GM21390 (cell line): ENCODE results near the gene RETN.

Source experiments
- ATAC-seq: cut with Tn5 transposase; IDR thresholded peaks from one replicate; pipeline ENCODE4 v1.9.1; 2021; ENCODE audit not compliant: unreplicated experiment

RETN gene

DNA sequence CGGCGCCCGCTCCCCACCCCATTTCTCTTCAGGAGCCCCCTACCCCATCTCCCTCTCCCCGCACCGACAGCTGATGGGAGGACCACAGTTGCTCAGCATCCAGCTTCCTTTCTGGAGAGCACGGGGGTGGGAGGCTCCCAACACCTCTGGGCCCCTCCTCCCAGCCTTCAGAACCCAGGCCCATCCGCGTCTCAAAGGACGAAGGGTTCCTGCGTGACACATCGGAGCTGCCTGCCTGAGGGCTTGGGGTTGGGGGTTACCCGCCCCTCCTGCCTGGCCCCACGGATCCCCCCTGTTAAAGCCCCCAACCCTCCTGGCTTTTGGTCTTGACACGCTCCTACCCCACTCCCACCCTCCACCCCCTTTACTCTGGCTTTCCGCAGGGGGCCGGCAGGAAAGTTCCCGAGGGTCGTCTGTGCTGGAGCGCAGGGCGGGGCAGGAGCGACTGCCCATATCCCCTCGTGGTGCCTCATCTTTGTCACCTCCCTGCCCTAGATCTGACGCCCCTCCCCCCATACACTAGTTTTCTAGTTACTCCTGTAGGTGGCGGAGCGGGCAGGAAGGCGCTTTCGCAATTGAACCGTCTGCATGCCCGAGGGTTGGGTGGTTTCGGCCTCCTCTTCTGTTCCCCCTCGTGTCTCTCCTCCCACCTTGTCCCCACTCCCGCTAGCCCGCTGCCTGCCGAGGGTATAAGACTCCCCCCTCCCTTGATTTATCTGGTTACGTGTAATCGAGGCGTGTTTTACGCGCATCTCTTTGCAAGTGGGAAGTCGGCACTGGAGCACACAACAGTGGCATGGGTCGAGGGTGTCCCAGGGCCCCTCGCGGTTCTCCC lies 12.7 kb downstream of the RETN start:
- ATAC-seq = no peak

DNA sequence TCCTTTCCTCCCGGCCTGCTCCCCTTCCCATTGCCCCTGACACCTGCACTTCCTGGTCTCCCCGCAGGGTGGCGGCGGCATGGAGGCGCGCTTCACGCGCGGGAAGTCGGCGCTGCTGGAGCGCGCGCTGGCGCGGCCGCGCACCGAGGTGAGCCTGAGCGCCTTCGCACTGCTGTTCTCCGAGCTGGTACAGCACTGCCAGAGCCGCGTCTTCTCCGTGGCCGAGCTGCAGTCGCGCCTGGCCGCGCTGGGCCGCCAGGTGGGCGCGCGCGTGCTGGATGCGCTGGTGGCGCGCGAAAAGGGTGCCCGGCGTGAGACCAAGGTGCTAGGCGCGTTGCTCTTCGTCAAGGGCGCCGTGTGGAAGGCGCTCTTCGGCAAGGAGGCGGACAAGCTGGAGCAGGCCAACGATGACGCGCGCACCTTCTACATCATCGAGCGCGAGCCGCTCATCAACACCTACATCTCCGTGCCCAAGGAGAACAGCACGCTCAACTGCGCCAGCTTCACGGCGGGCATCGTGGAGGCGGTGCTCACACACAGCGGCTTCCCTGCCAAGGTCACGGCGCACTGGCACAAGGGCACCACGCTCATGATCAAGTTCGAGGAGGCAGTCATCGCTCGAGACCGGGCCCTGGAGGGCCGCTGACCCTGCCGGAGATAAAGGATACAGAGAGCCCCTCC lies 13.5 kb downstream of the RETN start:
- no peak for ATAC-seq

DNA sequence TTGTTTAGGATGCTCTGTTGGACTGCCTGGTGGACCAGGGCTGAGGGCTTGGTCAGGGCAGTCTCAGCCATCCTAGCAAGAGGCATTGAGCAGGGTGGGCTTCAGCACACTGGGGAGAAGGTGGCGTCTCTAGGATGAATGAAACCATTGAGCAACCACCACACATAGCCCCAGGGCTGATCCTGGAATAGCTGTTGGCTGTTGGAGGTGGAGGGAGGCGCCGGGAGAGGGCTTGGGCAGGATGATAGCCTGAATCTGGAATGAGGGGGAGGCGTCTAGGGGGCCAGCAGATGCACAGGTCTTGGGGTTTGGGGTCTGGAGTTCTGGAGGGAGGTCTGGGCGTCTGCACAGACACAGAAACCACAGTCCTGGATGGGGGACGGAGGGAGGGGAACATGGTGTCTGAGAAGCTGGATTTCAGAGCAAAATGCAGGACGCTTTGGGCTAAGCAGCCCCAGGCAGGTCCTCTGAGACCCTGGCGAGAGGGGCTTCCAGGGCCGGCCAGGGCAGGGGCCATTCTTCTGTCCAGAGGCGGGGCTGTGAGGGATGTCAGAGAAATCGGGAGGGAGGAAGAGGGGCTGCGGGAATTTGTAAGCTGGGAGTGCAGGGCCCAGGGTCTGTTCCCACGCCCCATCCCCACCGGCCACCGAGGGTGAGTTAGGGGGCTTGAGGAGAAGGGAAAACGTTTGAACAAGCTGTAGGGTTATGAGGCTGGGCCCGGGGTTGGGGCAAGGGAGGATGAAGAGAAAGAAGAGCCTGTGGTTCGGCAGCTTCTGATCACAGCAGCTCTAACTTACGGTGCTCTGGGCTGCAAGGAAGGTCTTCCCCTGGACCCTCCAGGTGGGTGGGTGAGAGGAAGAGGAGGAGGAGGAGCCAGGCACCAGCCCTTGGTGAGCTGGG lies 16.9 kb downstream of the RETN start:
- ATAC-seq = no peak

DNA sequence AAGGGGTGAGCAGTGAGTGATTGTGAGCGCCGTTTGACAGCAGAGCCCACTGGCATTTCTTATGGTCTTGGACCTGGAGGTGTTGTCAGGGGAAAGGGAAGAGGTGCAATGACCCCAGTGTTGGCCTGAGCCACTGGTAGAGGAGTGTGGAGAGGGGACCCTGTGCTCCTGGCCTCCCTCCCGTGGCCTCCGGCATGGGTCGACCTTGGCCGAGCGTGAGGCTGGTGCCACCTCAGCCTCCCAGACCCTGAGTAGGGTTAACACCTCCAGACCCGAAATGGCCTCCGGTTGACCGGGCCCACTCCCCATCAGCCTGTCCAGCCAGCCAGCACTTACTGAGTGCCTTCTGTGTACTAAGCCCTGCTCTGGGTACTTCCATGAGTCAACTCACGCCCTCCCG lies 18.3 kb downstream of the RETN start:
- no peak for ATAC-seq

DNA sequence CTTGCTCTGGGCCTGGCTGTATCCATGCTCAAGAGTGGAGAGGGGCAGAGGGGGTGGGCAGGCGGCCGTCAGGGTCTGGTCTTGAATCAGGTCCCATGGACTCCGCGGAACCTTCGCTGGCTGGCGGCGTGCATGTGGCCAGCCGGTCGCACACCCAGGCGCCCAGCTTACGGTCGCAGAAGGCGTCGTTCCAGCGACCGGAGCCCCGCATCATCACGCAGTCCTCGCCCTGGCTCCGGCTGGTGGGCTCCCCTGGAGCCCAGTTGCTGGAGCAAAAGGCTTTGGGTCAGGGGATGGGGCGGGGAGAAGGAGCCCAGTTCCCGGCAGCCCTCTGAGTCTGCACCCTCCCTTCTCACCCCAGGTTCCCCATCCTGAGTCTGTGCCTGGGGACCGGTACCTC lies 20.3 kb downstream of the RETN start:
- ATAC-seq = no peak

DNA sequence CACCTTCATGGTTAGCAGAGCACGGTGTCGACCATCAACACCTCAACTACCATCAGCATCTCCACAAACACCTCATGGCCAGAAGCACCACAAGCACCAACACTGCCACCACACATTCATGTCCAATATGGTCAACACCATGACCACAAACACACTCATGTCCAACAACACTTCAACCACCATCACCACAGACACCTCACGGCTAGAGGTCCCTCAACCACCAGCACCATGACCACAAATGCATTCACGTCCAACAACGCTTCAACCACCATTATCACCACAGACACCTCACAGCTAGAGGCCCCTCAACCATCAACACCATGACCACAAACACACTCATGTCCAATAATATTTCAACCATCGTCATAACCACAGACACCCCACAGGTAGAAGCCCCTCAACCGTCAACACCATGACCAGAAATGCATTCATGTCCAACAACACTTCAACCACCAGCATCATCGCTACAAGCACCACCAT lies 22.0 kb downstream of the RETN start:
- no peak for ATAC-seq

DNA sequence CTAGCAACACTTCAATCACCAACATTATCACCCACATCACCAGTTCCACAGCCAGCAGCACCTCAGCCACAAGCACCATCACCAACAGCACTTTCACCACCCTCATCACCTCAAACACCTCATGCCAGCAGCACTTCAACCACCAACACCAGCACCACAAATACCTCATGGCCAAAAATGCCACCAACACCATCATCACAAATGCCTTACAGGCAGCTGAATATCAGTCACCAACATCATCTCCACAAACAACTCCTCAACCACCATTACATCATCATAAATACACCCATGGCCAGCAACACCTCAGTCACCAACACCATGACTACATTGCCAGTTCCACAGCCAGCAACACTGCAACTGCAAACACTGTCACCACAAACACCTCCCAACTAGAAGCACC lies 22.6 kb downstream of the RETN start:
- no peak for ATAC-seq

DNA sequence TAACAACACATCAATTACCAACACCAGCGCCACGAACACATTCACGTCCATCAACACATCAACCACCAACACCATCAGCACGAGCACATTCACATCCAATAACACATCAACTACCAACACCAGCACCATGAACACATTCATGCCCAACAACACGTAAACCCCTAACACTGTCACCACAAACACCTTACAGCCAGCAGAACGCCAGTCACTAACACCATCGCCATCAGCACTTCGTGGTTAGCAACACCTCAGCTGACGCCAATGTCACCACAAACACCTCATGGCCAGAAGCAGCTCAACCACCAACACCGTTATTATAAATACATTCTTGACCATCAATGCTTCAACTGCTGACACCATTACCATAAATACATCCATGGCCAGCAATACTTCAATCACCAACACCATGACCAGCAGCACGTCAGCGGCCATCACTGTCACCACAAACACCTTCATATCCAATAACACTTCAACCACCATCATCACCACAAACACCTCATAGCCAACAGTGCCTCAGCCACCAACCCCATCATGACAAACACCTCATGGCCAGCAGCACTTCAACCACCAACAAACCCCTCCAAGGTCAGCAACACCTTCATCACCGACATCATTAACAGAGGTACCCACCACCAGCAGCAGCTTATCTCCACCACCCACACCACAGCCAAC lies 23.7 kb downstream of the RETN start:
- no peak for ATAC-seq

DNA sequence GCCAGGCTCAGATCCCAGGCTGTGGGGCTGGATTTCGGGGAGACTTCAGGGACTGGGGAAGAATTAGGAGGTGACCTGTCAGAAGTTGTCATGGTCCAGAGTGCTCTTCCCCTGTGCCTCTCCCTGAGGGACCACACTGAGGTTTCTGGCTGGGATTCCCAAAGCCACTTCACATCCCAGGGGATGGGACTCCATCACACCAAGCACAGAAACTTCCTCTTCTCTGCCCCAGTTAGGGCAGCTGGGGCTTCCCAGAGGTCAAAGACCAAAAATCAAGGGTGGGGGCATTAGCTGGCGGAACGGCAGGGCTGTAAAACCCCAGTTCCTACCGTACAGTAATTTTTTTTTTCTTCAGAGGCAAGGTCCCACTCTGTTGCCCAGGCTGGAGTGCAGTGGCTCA lies 25.6 kb downstream of the RETN start:
- no peak for ATAC-seq

DNA sequence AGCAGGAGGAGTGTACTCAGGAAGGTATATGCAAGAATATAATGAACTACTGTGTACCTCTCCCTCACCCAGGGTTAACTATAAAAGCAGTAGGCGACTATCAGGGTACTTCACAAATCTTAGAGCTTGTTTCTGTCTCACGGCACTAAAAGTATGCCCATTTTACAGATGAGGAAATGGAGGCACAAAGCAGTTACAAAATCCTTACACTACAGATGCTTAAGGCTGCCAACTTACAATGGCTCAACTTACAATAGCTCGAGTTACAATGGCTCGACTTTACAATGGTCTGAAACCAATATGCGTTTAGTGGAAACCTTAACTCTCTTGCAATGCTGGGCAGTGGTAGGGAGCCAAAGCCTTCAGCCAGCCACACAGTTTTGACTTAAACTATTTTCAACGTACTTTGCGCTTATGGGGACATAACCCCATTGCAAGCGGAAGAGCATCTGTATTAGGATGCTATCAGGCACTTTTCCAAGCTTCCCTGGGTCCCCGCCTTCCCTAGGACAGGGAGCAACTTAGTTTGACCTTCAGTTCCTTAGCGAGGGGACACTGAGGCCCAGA lies 29.0 kb downstream of the RETN start:
- ATAC-seq = no peak

DNA sequence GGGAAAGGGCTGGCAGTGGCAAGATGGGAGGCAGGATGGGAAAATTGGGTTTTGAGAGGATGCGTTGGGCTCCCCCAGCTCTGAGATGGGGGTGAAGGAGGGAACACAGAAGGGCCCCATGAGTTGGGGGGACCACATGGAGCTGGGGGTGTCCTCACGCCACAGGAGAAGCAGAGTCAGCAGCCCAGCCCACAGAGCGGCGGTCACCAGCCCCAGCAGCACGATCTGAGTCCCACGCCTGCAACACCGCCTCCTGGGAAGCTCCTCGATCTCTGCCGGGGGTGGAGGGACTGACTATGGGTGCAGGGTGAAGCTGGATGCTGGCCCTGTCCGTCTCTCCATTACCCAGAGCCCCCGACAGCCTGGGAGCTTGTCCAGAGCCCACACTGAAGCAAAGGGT lies 29.7 kb downstream of the RETN start:
- ATAC-seq = no peak

DNA sequence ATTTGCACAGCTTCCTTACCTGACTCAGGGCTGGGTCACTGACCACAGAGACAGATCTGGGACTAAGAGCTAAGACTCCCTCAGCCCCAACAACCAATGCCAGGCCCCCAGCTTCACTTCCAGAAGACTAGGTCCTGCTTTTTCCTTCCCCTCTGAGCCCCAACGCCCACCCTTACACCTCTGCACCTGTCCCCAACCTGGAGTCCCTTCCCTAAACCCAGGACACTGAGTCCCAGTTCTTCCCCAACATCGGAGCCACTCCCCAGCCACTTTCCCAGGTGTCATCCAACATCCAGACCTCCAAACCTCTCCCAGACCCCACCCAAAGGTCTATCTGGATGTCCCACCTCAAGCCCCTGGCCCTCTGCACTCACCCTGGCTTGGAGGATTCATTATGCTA lies 30.2 kb downstream of the RETN start:
- ATAC-seq = no peak

DNA sequence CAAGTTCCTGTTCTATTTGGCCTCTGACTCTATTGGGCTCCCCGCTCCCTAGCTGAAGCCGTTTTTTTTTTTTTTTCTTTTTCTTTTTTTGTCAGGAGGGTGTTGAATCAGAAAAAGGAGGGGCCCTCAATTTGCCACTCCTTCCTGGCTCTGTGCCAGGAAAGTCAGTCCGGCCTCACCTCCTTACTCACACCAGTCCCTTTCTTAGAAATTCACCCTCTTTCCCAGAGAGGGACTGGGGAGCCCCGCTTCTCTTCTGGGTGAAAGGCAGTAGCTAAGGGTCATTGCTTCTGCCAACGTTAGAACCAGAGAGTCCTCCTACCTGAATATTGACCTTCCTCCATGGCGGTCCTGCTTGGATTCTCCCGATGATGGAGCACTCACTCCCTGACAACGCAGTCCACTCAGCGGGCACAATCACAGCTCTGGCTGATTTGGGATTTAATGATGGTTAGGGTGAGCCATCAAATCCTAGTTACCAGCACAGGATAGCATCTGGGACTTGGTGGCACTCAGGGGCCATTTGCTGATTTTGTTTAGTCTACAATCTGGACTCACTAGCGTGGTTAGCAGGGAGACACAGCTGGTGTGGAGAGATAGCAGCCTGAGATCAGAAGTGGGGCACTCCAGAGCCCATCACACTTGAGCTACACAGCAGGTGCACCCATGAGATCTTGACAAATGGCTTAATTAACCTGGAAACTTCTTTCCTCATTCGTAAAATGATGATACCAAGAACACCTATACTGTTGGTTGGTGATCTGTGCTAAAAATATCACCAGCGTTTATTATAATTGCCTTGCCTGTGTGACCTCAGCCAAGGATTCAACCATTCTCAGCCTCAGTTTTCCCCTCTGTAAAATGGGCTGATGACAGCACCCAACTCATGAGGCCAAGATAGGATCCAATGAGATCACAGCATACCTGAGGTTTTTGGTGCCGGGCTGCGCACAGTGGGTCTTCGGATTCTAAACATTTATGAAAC lies 30.9 kb downstream of the RETN start:
- no peak for ATAC-seq

DNA sequence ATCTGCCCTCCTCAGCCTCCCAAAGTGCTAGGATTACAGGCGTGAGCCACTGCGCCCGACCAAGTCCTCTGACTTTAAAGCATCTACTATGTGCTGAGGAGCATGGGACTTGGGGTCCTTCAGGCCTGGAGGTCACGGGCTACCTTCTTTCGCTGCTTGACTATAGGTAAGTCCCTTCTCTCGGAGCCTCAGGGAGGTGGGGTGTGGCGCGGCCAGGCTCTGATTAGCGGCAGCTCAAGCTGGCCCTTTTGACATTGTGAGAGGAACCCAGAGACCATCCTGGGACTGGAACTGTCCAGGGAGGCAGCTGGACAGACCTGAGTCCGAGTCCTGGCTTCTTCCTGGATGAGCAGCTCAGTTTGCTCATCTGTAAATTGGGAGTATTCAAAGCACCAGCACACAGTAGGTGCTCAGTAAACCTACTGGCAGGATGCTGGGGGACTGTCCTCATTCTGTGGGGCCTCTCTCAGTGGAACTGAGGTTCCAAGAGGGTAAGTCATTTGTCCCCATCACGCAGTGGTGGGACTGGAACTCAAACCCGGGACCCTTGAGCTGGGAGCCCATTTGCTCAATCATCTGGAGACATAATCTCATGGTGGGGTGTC lies 32.3 kb downstream of the RETN start:
- no peak for ATAC-seq

DNA sequence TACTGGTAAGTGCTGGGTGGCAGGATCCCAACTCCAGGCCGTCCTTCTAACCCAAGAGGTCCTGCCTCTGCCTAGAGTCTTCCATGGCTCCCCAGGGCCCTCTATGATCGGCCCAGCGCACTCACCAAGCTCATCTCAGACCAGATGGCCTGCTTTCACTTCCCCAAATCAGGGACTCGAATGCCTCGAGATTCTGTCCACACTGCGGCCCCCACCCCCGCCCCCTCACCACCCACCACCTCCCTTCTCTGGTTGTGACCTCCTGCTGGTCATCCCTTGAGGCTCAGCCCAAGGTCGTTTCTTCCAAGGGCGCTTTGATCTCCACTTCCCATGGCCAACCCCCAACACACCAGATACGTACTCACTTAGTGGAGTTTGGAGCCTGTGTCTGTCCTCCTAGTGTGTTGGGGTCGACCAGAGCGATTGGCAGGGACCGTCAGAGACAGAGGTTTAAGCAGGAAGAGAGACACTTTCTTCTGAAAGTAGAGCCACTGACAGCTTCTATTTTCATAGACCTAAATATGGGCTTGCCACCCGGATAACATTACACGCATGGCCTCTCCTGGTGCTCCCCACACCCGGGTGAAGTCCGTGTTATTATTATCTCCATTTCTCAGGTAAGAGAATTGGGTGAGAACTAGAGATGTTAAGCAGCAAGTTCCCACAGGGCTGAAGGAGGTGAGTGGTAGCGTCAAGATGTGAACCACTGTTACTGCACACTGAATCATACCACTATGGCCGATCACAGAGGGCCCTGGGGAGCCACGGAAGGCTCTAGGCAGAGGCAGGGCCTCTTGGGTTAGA lies 33.0 kb downstream of the RETN start, which contains the start of gene FCER2:
FCER2 (minus strand) TSS at position 478 of the 804 bp plus-strand sequence. CDS start 2,371 bp downstream, outside the sequence.
- peak; percentile 57 for ATAC-seq

DNA sequence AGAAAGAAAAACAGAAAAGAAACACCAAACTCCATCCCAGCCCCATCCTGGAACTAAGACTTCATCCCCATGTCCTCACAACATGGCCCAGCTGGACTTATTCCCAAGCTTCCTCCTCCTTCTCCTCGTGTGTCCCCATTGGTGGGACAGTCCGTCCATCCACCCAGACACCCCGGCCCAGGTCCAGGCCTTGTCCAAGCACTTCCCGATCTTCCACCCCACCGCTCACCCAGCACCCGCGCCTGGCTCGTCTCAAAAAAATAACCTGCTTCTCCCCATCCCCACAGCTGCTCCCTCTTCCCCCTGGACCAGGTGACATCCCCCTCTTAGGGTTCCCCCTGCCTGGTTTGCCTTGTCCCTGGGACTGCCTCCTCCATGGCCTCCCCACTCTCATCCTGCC lies 34.5 kb downstream of the RETN start:
- no peak for ATAC-seq

DNA sequence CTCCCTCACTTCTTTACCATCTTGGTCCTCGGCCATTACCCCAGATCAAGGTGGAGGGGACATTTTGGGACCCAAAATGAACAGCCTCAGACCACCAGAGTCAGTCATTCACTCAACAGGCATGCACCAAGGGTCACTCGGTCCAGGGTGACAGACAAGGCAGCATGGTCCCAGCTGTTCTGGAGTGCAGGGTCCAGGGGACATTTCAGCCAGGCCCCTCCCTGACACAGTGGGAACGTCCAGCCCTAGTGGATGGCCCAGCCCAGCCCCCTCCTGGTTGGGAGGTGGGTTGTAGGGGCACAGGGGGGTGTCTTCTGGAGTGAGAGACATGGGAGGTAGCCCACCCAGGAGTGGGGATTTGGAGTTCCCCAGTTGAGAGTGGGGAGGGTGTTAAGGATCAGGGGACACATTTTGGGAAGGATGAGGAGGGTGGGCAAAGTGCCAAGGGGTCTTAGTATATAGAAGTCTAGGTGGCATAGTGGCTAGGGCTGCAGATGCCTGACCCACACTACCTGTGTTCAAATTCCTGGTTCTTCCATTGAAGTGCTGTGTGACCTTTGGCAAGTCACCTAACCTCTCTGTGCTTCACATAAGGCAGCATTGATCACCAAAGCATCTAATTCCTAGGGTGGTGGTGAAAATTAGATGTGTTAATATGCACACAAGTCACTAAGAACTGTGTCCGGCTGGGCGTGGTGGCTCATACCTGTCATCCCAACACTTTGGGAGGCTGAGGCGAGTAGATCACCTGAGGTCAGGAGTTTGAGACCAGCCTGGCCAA lies 35.6 kb downstream of the RETN start:
- no peak for ATAC-seq
